Measurements from ENCODE around the gene FPGS.

DNA sequence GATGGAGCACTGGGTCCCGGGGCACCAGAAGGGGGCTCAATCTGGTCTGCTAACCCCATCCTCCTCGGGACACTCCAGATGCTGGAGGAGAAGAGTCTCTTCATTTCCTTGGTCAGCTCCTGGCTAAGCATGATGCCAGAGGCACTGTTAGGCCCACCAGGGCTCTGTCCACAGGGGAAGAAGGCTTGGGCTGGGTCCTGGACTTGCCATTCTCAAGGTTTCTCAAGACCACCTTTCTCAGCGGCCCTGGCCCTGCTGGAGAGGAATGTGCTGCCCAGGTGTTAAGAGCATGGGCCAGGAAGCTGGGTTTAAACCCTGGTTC, 32.1 kb upstream of the FPGS start:
- TF ChIP-seq, protein P1, sequence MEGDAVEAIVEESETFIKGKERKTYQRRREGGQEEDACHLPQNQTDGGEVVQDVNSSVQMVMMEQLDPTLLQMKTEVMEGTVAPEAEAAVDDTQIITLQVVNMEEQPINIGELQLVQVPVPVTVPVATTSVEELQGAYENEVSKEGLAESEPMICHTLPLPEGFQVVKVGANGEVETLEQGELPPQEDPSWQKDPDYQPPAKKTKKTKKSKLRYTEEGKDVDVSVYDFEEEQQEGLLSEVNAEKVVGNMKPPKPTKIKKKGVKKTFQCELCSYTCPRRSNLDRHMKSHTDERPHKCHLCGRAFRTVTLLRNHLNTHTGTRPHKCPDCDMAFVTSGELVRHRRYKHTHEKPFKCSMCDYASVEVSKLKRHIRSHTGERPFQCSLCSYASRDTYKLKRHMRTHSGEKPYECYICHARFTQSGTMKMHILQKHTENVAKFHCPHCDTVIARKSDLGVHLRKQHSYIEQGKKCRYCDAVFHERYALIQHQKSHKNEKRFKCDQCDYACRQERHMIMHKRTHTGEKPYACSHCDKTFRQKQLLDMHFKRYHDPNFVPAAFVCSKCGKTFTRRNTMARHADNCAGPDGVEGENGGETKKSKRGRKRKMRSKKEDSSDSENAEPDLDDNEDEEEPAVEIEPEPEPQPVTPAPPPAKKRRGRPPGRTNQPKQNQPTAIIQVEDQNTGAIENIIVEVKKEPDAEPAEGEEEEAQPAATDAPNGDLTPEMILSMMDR (optimal IDR thresholded peaks at IDR 0.05 in 1 of 3, IDR thresholded peaks at IDR 0.05 in 1 of 3, conservative IDR thresholded peaks at IDR 0.05 in 1 of 3; ENCODE audit: extremely low read depth in 1 of 3, insufficient read depth in 2 of 3, low read length in 3 of 3) = no peak
- no peak for TF ChIP-seq EZH2 (IDR thresholded peaks at IDR 0.05; ENCODE audit: low read length)
